MCF 10A (cell line): ENCODE data around the gene GPC3. TPM values are rescaled to one million over a fixed set of nuclear protein-coding genes. Genes with fewer than 3 reads are reported as not detected.
"Not testable (repeated sequence)": the region's sequence is repeated elsewhere in the genome, so short reads cannot be mapped to it uniquely, and the experiment has no call there.

Experiments
- BruUV-seq: library from RNA; stranded (reverse); fragments of 400-500 nt; replicated peaks from 2 replicates; lab custom pipeline; 2021; lab: Mats Ljungman, UMichigan
- CTCF ChIA-PET: fragments of 300-600 bp; sonication (Branson Sonifier 250); formaldehyde crosslinking; extraction: SDS; loops from one replicate; lab custom pipeline; 2021; ENCODE audit warnings: antibody characterized with exemption, inconsistent platforms; lab: Yijun Ruan, JAX
- POLR2A ChIA-PET: fragments of 300-600, 350-650 bp; sonication (Branson Sonifier 250); formaldehyde crosslinking; extraction: SDS; loops from one replicate; lab custom pipeline; 2020; ENCODE audit warnings: antibody characterized with exemption, inconsistent platforms; lab: Yijun Ruan, JAX
- DNase-seq: peaks from one replicate; pipeline ENCODE4 v3.0.0-alpha.2; 2018; ENCODE audit not compliant: unreplicated experiment
- H3K27ac Mint-ChIP-seq: one replicate; pipeline ENCODE4 v1.8.0; 2022; ENCODE audit warnings: mild to moderate bottlenecking, low read depth, mixed read lengths; ENCODE audit not compliant: unreplicated experiment
- H3K27me3 Mint-ChIP-seq: one replicate; pipeline ENCODE4 v1.8.0; 2022; ENCODE audit warnings: mixed read lengths; ENCODE audit not compliant: insufficient read depth, unreplicated experiment
- H3K36me3 Mint-ChIP-seq: one replicate; pipeline ENCODE4 v1.8.0; 2022; ENCODE audit warnings: mild to moderate bottlenecking, moderate library complexity, mixed read lengths; ENCODE audit not compliant: insufficient read depth, unreplicated experiment
- H3K4me1 Mint-ChIP-seq: one replicate; pipeline ENCODE4 v1.8.0; 2022; ENCODE audit warnings: mixed read lengths; ENCODE audit not compliant: insufficient read depth, unreplicated experiment
- H3K4me3 Mint-ChIP-seq: one replicate; pipeline ENCODE4 v1.8.0; 2022; ENCODE audit warnings: mild to moderate bottlenecking, moderate library complexity, mixed read lengths; ENCODE audit not compliant: unreplicated experiment
- H3K9me3 Mint-ChIP-seq: one replicate; pipeline ENCODE4 v1.8.0; 2022; ENCODE audit warnings: mixed read lengths; ENCODE audit not compliant: unreplicated experiment
- CTCF ChIP-seq: fragments of 200-600 bp; IDR thresholded peaks from one replicate; pipeline ENCODE4 v1.8.0; 2022; ENCODE audit warnings: antibody characterized with exemption, mild to moderate bottlenecking; ENCODE audit not compliant: unreplicated experiment
- intact Hi-C: fragments of 100-400 bp; cut with micrococcal nuclease; formaldehyde crosslinking; loops from 2 replicates; pipeline ENCODE4 v1.14.1; 2022
- total RNA-seq: library from RNA; stranded (reverse); gene quantifications from 2 replicates; pipeline ENCODE4 v1.2.3, GENCODE V29; 2022

The GPC3 gene
- total RNA-seq, 1 experiment from 2014 or later: 0.37 TPM

- no peak for TF ChIP-seq CTCF
- intact Hi-C loops: no loop called here
- peaks cover 44% of the 10 kb centered on the region for H3K27me3 Mint-ChIP-seq
- H3K27ac Mint-ChIP-seq: no peak overlapping the region
- no TSS peak for BruUV-seq
- no peak for DNase-seq
- POLR2A ChIA-PET: no interaction called here
- CTCF ChIA-PET: no interaction called here
- H3K4me1 Mint-ChIP-seq: no peaks in the 10 kb centered on the region
- H3K4me3 Mint-ChIP-seq: no peak overlapping the region
- no peaks in the 10 kb centered on the region for H3K9me3 Mint-ChIP-seq
- H3K36me3 Mint-ChIP-seq: no peaks in the 10 kb centered on the region
Observed at GRCh38 chrX:133633950-133634349, 351.4 kb downstream of the GPC3 start.

GRCh38 chrX:133633162-133633561, 352.2 kb downstream of the GPC3 start:
- DNase-seq: no peak
- intact Hi-C loops: no loop called here
- H3K36me3 Mint-ChIP-seq: no peaks in the 10 kb centered on the region
- ChIA-PET POLR2A (no interaction called here), CTCF (no interaction called here)
- no peaks in the 10 kb centered on the region for H3K9me3 Mint-ChIP-seq
- BruUV-seq: no TSS peak
- H3K27me3 Mint-ChIP-seq: peaks cover 40% of the 10 kb centered on the region
- TF ChIP-seq CTCF: no peak
- no peaks in the 10 kb centered on the region for H3K4me1 Mint-ChIP-seq
- H3K4me3 Mint-ChIP-seq: no peak overlapping the region
- H3K27ac Mint-ChIP-seq: no peak overlapping the region

GRCh38 chrX:133630362-133630761, 355.0 kb downstream of the GPC3 start:
- Mint-ChIP-seq H3K4me1 (no peaks in the 10 kb centered on the region), H3K9me3 (no peaks in the 10 kb centered on the region), H3K36me3 (no peaks in the 10 kb centered on the region), H3K27me3 (peaks cover 41% of the 10 kb centered on the region), H3K4me3 (no peak overlapping the region), H3K27ac (no peak overlapping the region)
- intact Hi-C loops: no loop called here
- CTCF ChIA-PET: no interaction called here
- no peak for TF ChIP-seq CTCF
- no TSS peak for BruUV-seq
- POLR2A ChIA-PET: no interaction called here
- no peak for DNase-seq

- no peaks in the 10 kb centered on the region for H3K9me3 Mint-ChIP-seq
- no peak for TF ChIP-seq CTCF
- H3K27ac Mint-ChIP-seq: no peak overlapping the region
- H3K4me3 Mint-ChIP-seq: no peak overlapping the region
- no peaks in the 10 kb centered on the region for H3K4me1 Mint-ChIP-seq
- intact Hi-C loops: no loop called here
- no TSS peak for BruUV-seq
- peaks cover 44% of the 10 kb centered on the region for H3K27me3 Mint-ChIP-seq
- no peak for DNase-seq
- no peaks in the 10 kb centered on the region for H3K36me3 Mint-ChIP-seq
- ChIA-PET POLR2A (no interaction called here), CTCF (no interaction called here)
Observed at GRCh38 chrX:133627673-133628072, 357.7 kb downstream of the GPC3 start.

- BruUV-seq, H3K36me3 Mint-ChIP-seq, DNase-seq, H3K4me3 Mint-ChIP-seq, H3K9me3 Mint-ChIP-seq, CTCF ChIA-PET, H3K4me1 Mint-ChIP-seq, POLR2A ChIA-PET, intact Hi-C loops, H3K27ac Mint-ChIP-seq: not testable (repeated sequence)
- peaks cover 36% of the 10 kb centered on the region for H3K27me3 Mint-ChIP-seq
Observed at GRCh38 chrX:133621384-133621783, 364.0 kb downstream of the GPC3 start.
